Rectal smooth muscle tissue (tissue), 1 donor: Measurements from ENCODE around the gene ETV5.
"Not testable (repeated sequence)": the region's sequence is repeated elsewhere in the genome, so short reads cannot be mapped to it uniquely, and the experiment has no call there.

Source experiments
- H3K27ac ChIP-seq: one replicate; pipeline ENCODE4 v1.7.0; 2013; ENCODE audit warnings: low read depth, low read length, inconsistent platforms
- H3K27me3 ChIP-seq: one replicate; pipeline ENCODE4 v1.7.0; 2013; ENCODE audit warnings: low read length; ENCODE audit not compliant: control insufficient read depth, insufficient read depth
- H3K36me3 ChIP-seq: one replicate; pipeline ENCODE4 v1.7.0; 2013; ENCODE audit warnings: low read length; ENCODE audit not compliant: control insufficient read depth, insufficient read depth
- H3K4me1 ChIP-seq: one replicate; pipeline ENCODE4 v1.7.0; 2013; ENCODE audit warnings: low read length; ENCODE audit not compliant: control insufficient read depth, insufficient read depth
- H3K4me3 ChIP-seq: one replicate; pipeline ENCODE4 v1.7.0; 2013; ENCODE audit warnings: low read length
- H3K9ac ChIP-seq: one replicate; pipeline ENCODE4 v1.7.0; 2013; ENCODE audit warnings: low read length

ETV5 gene

DNA sequence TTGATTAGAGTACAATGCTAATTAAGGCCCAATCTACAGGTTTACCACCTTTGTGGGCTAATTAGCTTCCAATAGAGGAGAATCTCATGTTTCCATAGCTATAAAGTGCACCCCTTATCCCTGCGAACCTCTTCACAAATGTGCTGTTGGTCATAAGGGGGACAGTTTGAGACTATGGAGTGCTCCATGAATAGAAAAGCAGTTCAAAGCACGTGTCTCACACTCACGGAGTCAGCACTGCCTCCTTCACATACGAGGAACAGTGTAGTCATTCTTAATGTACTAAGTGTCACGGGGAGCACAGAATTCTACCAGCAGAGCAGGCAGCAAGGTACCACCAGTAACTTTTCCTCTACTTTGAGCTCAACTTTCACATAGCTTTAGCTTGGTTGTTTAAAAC lies 62.1 kb downstream of the ETV5 start:
- no peaks in the 10 kb centered on the region for H3K36me3 ChIP-seq

GRCh38 chr3:186044968-186045367 lies 63.9 kb downstream of the ETV5 start:
- Histone ChIP-seq H3K36me3 (no peaks in the 10 kb centered on the region), H3K4me1 (no peaks in the 10 kb centered on the region), H3K27me3 (no peaks in the 10 kb centered on the region), H3K27ac (no peak overlapping the region), H3K4me3 (no peak overlapping the region), H3K9ac (no peak overlapping the region)

More for the DNA sequence above, 62.1 kb downstream of the ETV5 start:
- H3K4me3 ChIP-seq, result no peak overlapping the region
- no peaks in the 10 kb centered on the region for H3K27me3 ChIP-seq
- H3K4me1 ChIP-seq, result no peaks in the 10 kb centered on the region
- H3K9ac ChIP-seq, result no peak overlapping the region
- no peak overlapping the region for H3K27ac ChIP-seq

GRCh38 chr3:186044427-186044826 lies 64.5 kb downstream of the ETV5 start:
- Histone ChIP-seq H3K9ac (no peak overlapping the region), H3K4me3 (no peak overlapping the region), H3K36me3 (no peaks in the 10 kb centered on the region), H3K4me1 (no peaks in the 10 kb centered on the region), H3K27me3 (no peaks in the 10 kb centered on the region), H3K27ac (no peak overlapping the region)

- H3K27me3 ChIP-seq, result no peaks in the 10 kb centered on the region
- H3K27ac ChIP-seq, result no peak overlapping the region
- H3K4me3 ChIP-seq, result no peak overlapping the region
- no peak overlapping the region for H3K9ac ChIP-seq
- no peaks in the 10 kb centered on the region for H3K36me3 ChIP-seq
- H3K4me1 ChIP-seq, result no peaks in the 10 kb centered on the region
Observed at GRCh38 chr3:186042521-186043202, 66.2 kb downstream of the ETV5 start.

DNA sequence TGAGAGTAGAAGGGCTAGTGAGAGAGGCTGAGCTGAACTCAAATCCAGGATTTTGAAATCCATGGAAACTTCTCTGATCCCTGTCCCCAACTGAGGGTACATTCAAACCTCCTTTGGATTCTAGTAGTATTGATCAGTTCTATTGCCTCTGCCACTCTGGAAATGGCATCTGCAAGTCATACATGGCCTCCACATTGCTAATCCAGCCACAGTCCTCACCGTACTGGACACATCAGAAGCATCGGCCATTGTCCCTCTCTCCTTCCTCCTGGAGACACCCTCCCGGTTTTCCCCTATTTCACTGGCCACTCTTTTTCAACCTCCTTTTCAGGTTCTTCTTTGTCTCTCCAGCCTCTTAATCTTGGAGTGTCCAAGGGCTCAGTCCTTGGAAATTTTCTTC lies 66.9 kb downstream of the ETV5 start:
- no peak overlapping the region for H3K4me3 ChIP-seq
- H3K36me3 ChIP-seq, result no peaks in the 10 kb centered on the region
- H3K27me3 ChIP-seq, result no peaks in the 10 kb centered on the region
- H3K9ac ChIP-seq, result no peak overlapping the region
- no peaks in the 10 kb centered on the region for H3K4me1 ChIP-seq
- no peak overlapping the region for H3K27ac ChIP-seq

GRCh38 chr3:186038360-186038759 lies 70.5 kb downstream of the ETV5 start:
- Histone ChIP-seq H3K27me3 (no peaks in the 10 kb centered on the region), H3K4me1 (no peaks in the 10 kb centered on the region), H3K27ac (no peak overlapping the region), H3K4me3 (no peak overlapping the region), H3K9ac (no peak overlapping the region), H3K36me3 (no peaks in the 10 kb centered on the region)

DNA sequence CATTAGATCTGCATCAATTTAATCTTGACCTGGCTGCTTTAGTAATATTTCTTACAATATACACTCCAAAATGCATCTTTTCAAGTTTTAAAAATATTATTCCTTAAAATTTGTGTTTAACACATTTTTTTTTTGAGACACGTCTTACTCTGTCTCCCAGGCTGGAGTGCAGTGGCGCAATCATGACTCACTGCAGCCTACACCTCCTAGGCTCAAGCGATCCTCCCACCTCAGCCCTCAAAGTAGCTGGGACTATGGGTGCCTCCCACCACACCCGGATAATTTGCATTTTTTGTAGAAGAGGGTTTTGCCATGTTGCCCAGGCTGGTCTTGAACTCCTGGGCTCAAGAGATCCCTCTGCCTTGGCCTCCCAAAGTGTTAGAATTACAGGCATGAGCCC lies 73.6 kb downstream of the ETV5 start:
- Histone ChIP-seq H3K36me3 (no peaks in the 10 kb centered on the region), H3K4me1 (no peaks in the 10 kb centered on the region), H3K9ac (no peak overlapping the region), H3K27ac (no peak overlapping the region), H3K4me3 (no peak overlapping the region), H3K27me3 (no peaks in the 10 kb centered on the region)

GRCh38 chr3:186032321-186032720 lies 76.6 kb downstream of the ETV5 start:
- no peaks in the 10 kb centered on the region for H3K4me1 ChIP-seq
- no peak overlapping the region for H3K4me3 ChIP-seq
- no peak overlapping the region for H3K27ac ChIP-seq
- no peaks in the 10 kb centered on the region for H3K36me3 ChIP-seq
- H3K9ac ChIP-seq, result no peak overlapping the region
- H3K27me3 ChIP-seq, result no peaks in the 10 kb centered on the region

- H3K4me1 ChIP-seq, H3K36me3 ChIP-seq, H3K9ac ChIP-seq, H3K27ac ChIP-seq, H3K27me3 ChIP-seq, H3K4me3 ChIP-seq: not testable (repeated sequence)
Observed at GRCh38 chr3:186025993-186026392, 82.9 kb downstream of the ETV5 start.

DNA sequence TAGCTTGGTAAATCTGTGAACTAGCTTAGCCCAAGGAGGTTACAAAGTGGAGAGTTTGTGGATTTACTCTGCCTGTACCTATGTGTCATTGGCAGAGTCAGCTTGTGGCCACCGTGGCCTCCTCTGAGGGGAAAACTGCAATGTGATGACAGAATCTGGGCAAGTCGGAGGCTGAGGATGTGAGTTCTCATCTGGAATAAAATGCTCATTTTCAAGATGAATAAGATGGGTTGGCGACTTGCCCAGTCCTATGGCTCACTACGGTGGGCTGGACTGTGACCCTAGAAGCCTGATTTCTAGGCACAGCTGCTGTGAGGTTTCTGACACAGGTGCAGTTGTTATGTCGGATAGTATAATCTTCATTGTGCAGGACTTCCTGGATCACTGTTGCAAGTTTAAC lies 83.7 kb downstream of the ETV5 start:
- Histone ChIP-seq H3K36me3 (no peaks in the 10 kb centered on the region), H3K4me1 (no peaks in the 10 kb centered on the region), H3K4me3 (no peak overlapping the region), H3K27ac (no peak overlapping the region), H3K9ac (no peak overlapping the region), H3K27me3 (no peaks in the 10 kb centered on the region)

- H3K4me3 ChIP-seq, result no peak overlapping the region
- no peaks in the 10 kb centered on the region for H3K36me3 ChIP-seq
- H3K27me3 ChIP-seq, result no peaks in the 10 kb centered on the region
- H3K27ac ChIP-seq, result no peak overlapping the region
- H3K4me1 ChIP-seq, result no peaks in the 10 kb centered on the region
- no peak overlapping the region for H3K9ac ChIP-seq
Observed at GRCh38 chr3:186024210-186024609, 84.7 kb downstream of the ETV5 start.

DNA sequence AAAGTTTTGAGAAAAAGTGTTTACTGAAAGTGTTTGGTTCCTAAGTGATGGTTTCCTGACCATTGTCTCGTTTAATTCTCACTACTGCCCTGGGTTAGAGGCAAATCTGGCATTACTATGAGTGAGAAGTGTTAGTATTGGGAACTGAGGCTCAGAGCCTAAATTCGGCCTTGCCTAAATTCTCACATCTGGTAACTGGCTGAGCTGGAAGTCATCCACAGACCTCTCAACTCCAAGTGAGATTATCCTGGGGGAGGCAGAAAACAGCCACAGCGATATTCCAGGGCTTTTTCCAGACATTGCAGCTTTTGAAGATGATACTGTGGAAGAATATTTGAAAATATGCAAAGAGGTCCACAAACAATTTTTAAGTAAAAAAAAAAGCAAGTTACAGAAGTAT lies 86.0 kb downstream of the ETV5 start:
- Histone ChIP-seq H3K27ac (no peak overlapping the region), H3K27me3 (no peaks in the 10 kb centered on the region), H3K9ac (no peak overlapping the region), H3K4me1 (no peaks in the 10 kb centered on the region), H3K36me3 (no peaks in the 10 kb centered on the region), H3K4me3 (no peak overlapping the region)

GRCh38 chr3:186021673-186022362 lies 87.1 kb downstream of the ETV5 start:
- Histone ChIP-seq H3K4me3 (no peak overlapping the region), H3K27ac (no peak overlapping the region), H3K27me3 (no peaks in the 10 kb centered on the region), H3K4me1 (no peaks in the 10 kb centered on the region), H3K9ac (no peak overlapping the region), H3K36me3 (no peaks in the 10 kb centered on the region)
